B cell (primary cell): ENCODE results near the gene CAGE1.

Source experiments
- EZH2 ChIP-seq: IDR thresholded peaks from 2 replicates; pipeline ENCODE4 v1.6.1; 2012; ENCODE audit warnings: borderline replicate concordance, low read depth, mild to moderate bottlenecking, moderate library complexity, low read length; ENCODE audit not compliant: insufficient read depth, poor library complexity, severe bottlenecking
- TF ChIP-seq, protein P1 (sequence below): fragments of 200-600 bp; IDR thresholded peaks from one replicate; pipeline ENCODE4 v1.8.0; 2022; ENCODE audit warnings: antibody characterized with exemption, mild to moderate bottlenecking

GRCh38 chr6:7392402-7392801 is 2.9 kb upstream of the CAGE1 start:
- TF ChIP-seq, protein P1, sequence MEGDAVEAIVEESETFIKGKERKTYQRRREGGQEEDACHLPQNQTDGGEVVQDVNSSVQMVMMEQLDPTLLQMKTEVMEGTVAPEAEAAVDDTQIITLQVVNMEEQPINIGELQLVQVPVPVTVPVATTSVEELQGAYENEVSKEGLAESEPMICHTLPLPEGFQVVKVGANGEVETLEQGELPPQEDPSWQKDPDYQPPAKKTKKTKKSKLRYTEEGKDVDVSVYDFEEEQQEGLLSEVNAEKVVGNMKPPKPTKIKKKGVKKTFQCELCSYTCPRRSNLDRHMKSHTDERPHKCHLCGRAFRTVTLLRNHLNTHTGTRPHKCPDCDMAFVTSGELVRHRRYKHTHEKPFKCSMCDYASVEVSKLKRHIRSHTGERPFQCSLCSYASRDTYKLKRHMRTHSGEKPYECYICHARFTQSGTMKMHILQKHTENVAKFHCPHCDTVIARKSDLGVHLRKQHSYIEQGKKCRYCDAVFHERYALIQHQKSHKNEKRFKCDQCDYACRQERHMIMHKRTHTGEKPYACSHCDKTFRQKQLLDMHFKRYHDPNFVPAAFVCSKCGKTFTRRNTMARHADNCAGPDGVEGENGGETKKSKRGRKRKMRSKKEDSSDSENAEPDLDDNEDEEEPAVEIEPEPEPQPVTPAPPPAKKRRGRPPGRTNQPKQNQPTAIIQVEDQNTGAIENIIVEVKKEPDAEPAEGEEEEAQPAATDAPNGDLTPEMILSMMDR, result no peak
- TF ChIP-seq EZH2, result no peak
